Measurements from ENCODE around the gene ZNF653.

- no peak for TF ChIP-seq CTCF (conservative IDR thresholded peaks at IDR 0.05; ENCODE audit: low read length)
- no peak for TF ChIP-seq EZH2phosphoT487 (IDR thresholded peaks at IDR 0.05; ENCODE audit: borderline replicate concordance, low read depth, low read length)
Measured at GRCh38 chr19:11489378-11489777, 16.3 kb downstream of the ZNF653 start.

All from OCI-LY7 (cell line).